ENCODE measurements around the gene EYS.

- TF ChIP-seq TAF1 (IDR thresholded peaks at IDR 0.05; ENCODE audit: borderline replicate concordance, insufficient read depth, low read length) (no peak), REST (IDR thresholded peaks at IDR 0.05; ENCODE audit: insufficient read depth in 1 of 2, low read depth in 2 of 2, low read length in 2 of 2) (no peak)
These were observed 1867.5 kb downstream of the EYS start for GRCh38 chr6:63839485-63839884.
